Sciatic nerve (tissue), 1 donor: Measurements from ENCODE around the gene LETMD1. TPM values are rescaled to one million over a fixed set of nuclear protein-coding genes. Genes with fewer than 3 reads are reported as not detected.

Experiments
- total RNA-seq: library from RNA; stranded (reverse); fragmentation: NEBNext Ultra II Directional; extraction: Animal tissue kit (Norgen Biotek cat#: 25700); gene quantifications from one replicate; pipeline ENCODE4 v1.2.1, GENCODE V29; 2021
- donor health status: DM: no; HTN: no; CAD: no.

LETMD1 gene
- total RNA-seq, 1 donor from 2014 or later: 58.5 TPM

Other genes with a start within 250 kb of the LETMD1 start
- gene TMPRSS12, start 205.4 kb upstream of the LETMD1 start, total RNA-seq: not detected
- gene HIGD1C, start 95.8 kb upstream of the LETMD1 start, total RNA-seq: not detected
- gene SLC11A2, start 21.9 kb upstream of the LETMD1 start, total RNA-seq: 82.5 TPM
- gene CSRNP2, start 35.3 kb downstream of the LETMD1 start, total RNA-seq: 38.4 TPM
- gene TFCP2, start 124.8 kb downstream of the LETMD1 start, total RNA-seq: 32.2 TPM
- 40.7 TPM for gene POU6F1, start 169.7 kb downstream of the LETMD1 start, total RNA-seq
- 175 TPM for gene DAZAP2, start 190.5 kb downstream of the LETMD1 start, total RNA-seq
- gene SMAGP, start 222.1 kb downstream of the LETMD1 start, total RNA-seq: 6.2 TPM